Neural cell (in vitro differentiated cells): Measurements from ENCODE around the gene UBL4A. TPM values are rescaled to one million over a fixed set of nuclear protein-coding genes. Genes with fewer than 3 reads are reported as not detected.

ENCODE experiments used
- H2AFZ ChIP-seq: fragments of 200-600, 300-800 bp; sonication (generic), shearing (Covaris generic); 2 replicates; pipeline ENCODE4 v1.6.0; 2014; ENCODE audit warnings: low read depth, mild to moderate bottlenecking, antibody characterized with exemption, low read length, moderate library complexity
- H3F3A ChIP-seq: fragments of 200-600 bp; shearing (Covaris generic); 2 replicates; pipeline ENCODE4 v1.6.1; 2016; ENCODE audit warnings: mild to moderate bottlenecking, moderate library complexity, mixed read lengths, antibody characterized with exemption, low read length; ENCODE audit not compliant: insufficient read depth, poor library complexity, severe bottlenecking
- H3K27ac ChIP-seq: fragments of 200-600, 300-800 bp; sonication (generic), shearing (Covaris generic); 2 replicates; pipeline ENCODE4 v1.5.1; 2014; ENCODE audit warnings: mild to moderate bottlenecking, low read length, moderate library complexity
- H3K27me3 ChIP-seq: fragments of 300-800, 200-600 bp; sonication (generic), shearing (Covaris generic); 2 replicates; pipeline ENCODE4 v1.6.0; 2014; ENCODE audit warnings: mild to moderate bottlenecking, low read depth, low read length, moderate library complexity; ENCODE audit not compliant: insufficient read depth
- H3K36me3 ChIP-seq: fragments of 300-800, 200-600 bp; sonication (generic), shearing (Covaris generic); 2 replicates; pipeline ENCODE4 v1.5.1; 2014; ENCODE audit warnings: mild to moderate bottlenecking, antibody characterized with exemption, low read length, moderate library complexity; ENCODE audit not compliant: insufficient read depth
- H3K4me2 ChIP-seq: fragments of 300-800, 200-600 bp; sonication (generic), shearing (Covaris generic); 2 replicates; pipeline ENCODE4 v1.6.0; 2014; ENCODE audit warnings: mild to moderate bottlenecking, low read length
- H3K4me3 ChIP-seq: fragments of 300-800, 200-600 bp; sonication (generic), shearing (Covaris generic); 2 replicates; pipeline ENCODE4 v1.5.1; 2014; ENCODE audit warnings: mild to moderate bottlenecking, low read length, moderate library complexity
- H3K79me2 ChIP-seq: fragments of 200-600 bp; shearing (Covaris generic); replicated peaks from 2 replicates; pipeline ENCODE4 v1.6.0; 2014; ENCODE audit warnings: mild to moderate bottlenecking, low read length, moderate library complexity; ENCODE audit not compliant: insufficient read depth
- H3K9ac ChIP-seq: fragments of 300-800, 200-600 bp; sonication (generic), shearing (Covaris generic); 2 replicates; pipeline ENCODE4 v1.6.1; 2016; ENCODE audit warnings: mild to moderate bottlenecking, low read length, mixed read lengths
- H3K9me2 ChIP-seq: fragments of 200-600 bp; shearing (Covaris generic); 2 replicates; pipeline ENCODE4 v1.6.1; 2016; ENCODE audit warnings: mild to moderate bottlenecking, low read length, mixed read lengths; ENCODE audit not compliant: insufficient read depth
- H3K9me3 ChIP-seq: fragments of 200-600, 300-800 bp; sonication (generic), shearing (Covaris generic); 2 replicates; pipeline ENCODE4 v1.6.1; 2016; ENCODE audit warnings: mild to moderate bottlenecking, mixed run types, low read length, moderate library complexity, mixed read lengths
- H4K20me1 ChIP-seq: fragments of 200-600 bp; shearing (Covaris generic); 2 replicates; pipeline ENCODE4 v1.6.1; 2016; ENCODE audit warnings: mild to moderate bottlenecking, mixed run types; ENCODE audit not compliant: insufficient read depth
- EP300 ChIP-seq: fragments of 450-650 bp; conservative IDR thresholded peaks from 2 replicates; pipeline ENCODE4 v1.6.1; 2014; ENCODE audit warnings: antibody characterized with exemption, mild to moderate bottlenecking, moderate library complexity; ENCODE audit not compliant: poor library complexity, severe bottlenecking
- EZH2 ChIP-seq: fragments of 200-600, 300-800 bp; shearing (Covaris generic), sonication (generic); IDR thresholded peaks from 2 replicates; pipeline ENCODE4 v1.6.1; 2014; ENCODE audit warnings: antibody characterized with exemption, low read length, borderline replicate concordance, mild to moderate bottlenecking; ENCODE audit not compliant: insufficient read depth, poor library complexity, severe bottlenecking
- MXI1 ChIP-seq: fragments of 450-650 bp; conservative IDR thresholded peaks from 2 replicates; pipeline ENCODE4 v1.6.1; 2014; ENCODE audit warnings: antibody characterized with exemption, mild to moderate bottlenecking; ENCODE audit not compliant: poor library complexity, severe bottlenecking
- POLR2AphosphoS5 ChIP-seq: IDR thresholded peaks from 2 replicates; pipeline ENCODE4 v1.6.1; 2012
- RAD21 ChIP-seq: fragments of 450-650 bp; conservative IDR thresholded peaks from 2 replicates; pipeline ENCODE4 v1.6.1; 2014; ENCODE audit warnings: antibody characterized with exemption, mild to moderate bottlenecking, moderate library complexity
- REST ChIP-seq: IDR thresholded peaks from 2 replicates; pipeline ENCODE4 v1.6.1; 2012; ENCODE audit warnings: borderline replicate concordance
- SMC3 ChIP-seq: fragments of 450-650 bp; conservative IDR thresholded peaks from 2 replicates; pipeline ENCODE4 v1.6.1; 2014; ENCODE audit warnings: antibody characterized with exemption, mild to moderate bottlenecking, moderate library complexity; ENCODE audit not compliant: poor library complexity
- TAF1 ChIP-seq: IDR thresholded peaks from 2 replicates; pipeline ENCODE4 v1.6.1; 2012; ENCODE audit warnings: low read depth
- polyA plus RNA-seq: library from polyadenylated mRNA; depleted of rRNA; stranded (reverse); fragments of >200 nt; gene quantifications from 2 replicates; pipeline ENCODE4 v1.2.3, GENCODE V29; 2014
- TF ChIP-seq, protein P1 (sequence below): fragments of 450-650 bp; IDR thresholded peaks from 2 replicates; pipeline ENCODE4 v1.5.1; 2014; ENCODE audit warnings: antibody characterized with exemption, mild to moderate bottlenecking, moderate library complexity; ENCODE audit not compliant: poor library complexity, severe bottlenecking

The UBL4A gene
- polyA plus RNA-seq, 1 donor from 2014 or later = 28.5 TPM

- no peaks in the 10 kb centered on the region for H4K20me1 ChIP-seq
- no peaks in the 10 kb centered on the region for H3K9me2 ChIP-seq
- no peak overlapping the region for H2AFZ ChIP-seq
- no peaks in the 10 kb centered on the region for H3F3A ChIP-seq
- no peaks in the 10 kb centered on the region for H3K36me3 ChIP-seq
- no peak for TF ChIP-seq EP300
- no peak for TF ChIP-seq MXI1
- no peak for TF ChIP-seq SMC3
- TF ChIP-seq TAF1 = no peak
- TF ChIP-seq RAD21 = no peak
- TF ChIP-seq REST = no peak
- TF ChIP-seq, protein P1, sequence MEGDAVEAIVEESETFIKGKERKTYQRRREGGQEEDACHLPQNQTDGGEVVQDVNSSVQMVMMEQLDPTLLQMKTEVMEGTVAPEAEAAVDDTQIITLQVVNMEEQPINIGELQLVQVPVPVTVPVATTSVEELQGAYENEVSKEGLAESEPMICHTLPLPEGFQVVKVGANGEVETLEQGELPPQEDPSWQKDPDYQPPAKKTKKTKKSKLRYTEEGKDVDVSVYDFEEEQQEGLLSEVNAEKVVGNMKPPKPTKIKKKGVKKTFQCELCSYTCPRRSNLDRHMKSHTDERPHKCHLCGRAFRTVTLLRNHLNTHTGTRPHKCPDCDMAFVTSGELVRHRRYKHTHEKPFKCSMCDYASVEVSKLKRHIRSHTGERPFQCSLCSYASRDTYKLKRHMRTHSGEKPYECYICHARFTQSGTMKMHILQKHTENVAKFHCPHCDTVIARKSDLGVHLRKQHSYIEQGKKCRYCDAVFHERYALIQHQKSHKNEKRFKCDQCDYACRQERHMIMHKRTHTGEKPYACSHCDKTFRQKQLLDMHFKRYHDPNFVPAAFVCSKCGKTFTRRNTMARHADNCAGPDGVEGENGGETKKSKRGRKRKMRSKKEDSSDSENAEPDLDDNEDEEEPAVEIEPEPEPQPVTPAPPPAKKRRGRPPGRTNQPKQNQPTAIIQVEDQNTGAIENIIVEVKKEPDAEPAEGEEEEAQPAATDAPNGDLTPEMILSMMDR = no peak
- TF ChIP-seq POLR2AphosphoS5 = no peak
- no peak for TF ChIP-seq EZH2
- no peak overlapping the region for H3K27ac ChIP-seq
- H3K27me3 ChIP-seq = no peaks in the 10 kb centered on the region
- H3K9ac ChIP-seq = no peak overlapping the region
- no peaks in the 10 kb centered on the region for H3K9me3 ChIP-seq
- H3K79me2 ChIP-seq = no peaks in the 10 kb centered on the region
- no peak overlapping the region for H3K4me3 ChIP-seq
- H3K4me2 ChIP-seq = no peak overlapping the region
Observed at GRCh38 chrX:154484255-154485149, 1.9 kb downstream of the UBL4A start.

DNA sequence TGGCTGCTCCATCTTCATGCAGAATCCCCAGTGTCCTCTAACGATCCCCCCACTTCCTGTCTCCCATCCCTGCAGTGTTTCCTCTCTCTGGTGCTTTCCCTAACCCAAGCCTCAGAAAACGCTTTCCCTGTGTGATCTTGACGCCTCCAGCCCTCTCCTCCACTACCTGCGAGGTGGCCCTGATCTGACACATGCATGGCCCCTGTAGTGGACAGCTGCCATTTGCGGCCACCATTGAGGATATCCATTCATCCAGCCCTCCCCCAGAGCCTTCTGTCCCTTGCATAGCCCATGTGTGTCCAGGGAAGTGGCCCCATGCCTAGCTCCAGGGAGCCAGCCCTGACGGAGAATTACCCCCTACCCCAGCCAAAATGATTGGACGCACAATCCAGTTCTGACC, 3.1 kb downstream of the UBL4A start:
- Histone ChIP-seq H3K9me2 (no peaks in the 10 kb centered on the region), H3K27me3 (no peaks in the 10 kb centered on the region), H3K79me2 (no peaks in the 10 kb centered on the region), H3K27ac (no peak overlapping the region), H2AFZ (no peak overlapping the region), H3K4me2 (no peak overlapping the region), H3K9me3 (no peaks in the 10 kb centered on the region), H3F3A (no peaks in the 10 kb centered on the region), H3K36me3 (no peaks in the 10 kb centered on the region), H3K4me3 (no peak overlapping the region), H3K9ac (no peak overlapping the region), H4K20me1 (no peaks in the 10 kb centered on the region)
- no peak for TF ChIP-seq EP300
- no peak for TF ChIP-seq POLR2AphosphoS5
- TF ChIP-seq RAD21 = no peak
- no peak for TF ChIP-seq MXI1
- TF ChIP-seq, protein P1 = no peak
- TF ChIP-seq TAF1 = no peak
- TF ChIP-seq EZH2 = no peak
- no peak for TF ChIP-seq REST
- no peak for TF ChIP-seq SMC3
